Measurements from ENCODE around the gene MTAP. TPM values are rescaled to one million over a fixed set of nuclear protein-coding genes. Genes with fewer than 3 reads are reported as not detected.

The MTAP gene
- polyA plus RNA-seq, 5 donors: 26.0 to 44.0 (median 37.4) TPM

DNA sequence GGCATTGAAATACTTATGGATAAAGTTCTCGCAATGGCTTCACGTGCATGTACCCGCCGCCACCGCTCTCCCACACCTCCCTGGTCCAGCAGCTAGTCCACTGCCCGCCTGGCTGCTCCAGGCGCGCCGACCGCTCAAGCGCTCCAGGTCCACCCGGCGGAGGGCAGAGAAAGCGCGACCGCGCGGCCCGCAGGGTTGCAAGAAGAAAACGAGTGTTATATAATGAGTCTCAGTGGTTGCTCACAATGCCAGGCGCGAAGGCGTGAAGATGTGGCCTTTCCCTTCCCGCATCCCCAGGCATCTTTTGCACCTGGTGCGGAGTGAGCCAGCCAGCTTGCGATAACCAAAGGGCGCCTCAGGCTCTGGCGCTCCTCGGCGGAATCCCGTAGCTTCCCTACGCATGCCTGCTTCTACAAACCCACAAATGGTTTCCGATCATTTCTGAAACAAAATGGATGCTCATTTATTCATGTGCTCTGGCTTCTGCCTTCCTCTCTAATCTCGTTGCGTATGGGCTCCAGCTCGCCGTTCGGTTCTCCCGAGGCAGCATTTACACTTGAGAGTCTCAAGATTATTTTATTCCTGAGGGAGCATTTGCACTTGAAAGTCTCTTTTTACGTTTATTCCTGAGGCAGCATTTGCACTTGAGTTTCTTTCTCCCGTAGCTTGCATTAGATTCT is 166.0 kb downstream of the MTAP start:
- DNase-seq: no peak

GRCh38 chr9:21969011-21969940 is 166.8 kb downstream of the MTAP start:
- no peak for DNase-seq

- no peak for DNase-seq
Measured at GRCh38 chr9:21969951-21970799, 167.7 kb downstream of the MTAP start.

DNA sequence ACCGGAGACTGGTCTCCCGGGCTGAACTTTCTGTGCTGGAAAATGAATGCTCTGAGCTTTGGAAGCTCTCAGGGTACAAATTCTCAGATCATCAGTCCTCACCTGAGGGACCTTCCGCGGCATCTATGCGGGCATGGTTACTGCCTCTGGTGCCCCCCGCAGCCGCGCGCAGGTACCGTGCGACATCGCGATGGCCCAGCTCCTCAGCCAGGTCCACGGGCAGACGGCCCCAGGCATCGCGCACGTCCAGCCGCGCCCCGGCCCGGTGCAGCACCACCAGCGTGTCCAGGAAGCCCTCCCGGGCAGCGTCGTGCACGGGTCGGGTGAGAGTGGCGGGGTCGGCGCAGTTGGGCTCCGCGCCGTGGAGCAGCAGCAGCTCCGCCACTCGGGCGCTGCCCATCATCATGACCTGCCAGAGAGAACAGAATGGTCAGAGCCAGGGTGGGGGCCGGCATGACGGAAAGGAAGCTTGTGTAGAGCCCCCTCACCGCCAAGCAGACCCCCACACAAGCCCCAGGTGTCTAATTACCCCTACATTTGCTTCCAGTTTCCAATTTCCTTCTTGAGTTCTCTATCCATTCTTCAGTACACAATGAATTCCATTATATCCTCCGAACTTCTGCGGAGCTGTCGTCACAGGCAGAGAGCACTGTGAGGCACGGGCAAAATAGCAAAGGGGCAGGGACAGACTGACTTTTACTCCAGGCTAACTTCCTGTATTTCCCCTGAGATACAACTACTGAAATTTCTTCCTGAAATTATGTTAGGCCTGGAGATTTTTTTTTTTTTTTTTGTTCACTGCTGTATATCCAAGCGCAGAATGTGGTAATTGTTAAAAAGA is 168.6 kb downstream of the MTAP start:
- no peak for DNase-seq

- DNase-seq: no peak
Measured at GRCh38 chr9:21972361-21972760, 169.9 kb downstream of the MTAP start.

DNA sequence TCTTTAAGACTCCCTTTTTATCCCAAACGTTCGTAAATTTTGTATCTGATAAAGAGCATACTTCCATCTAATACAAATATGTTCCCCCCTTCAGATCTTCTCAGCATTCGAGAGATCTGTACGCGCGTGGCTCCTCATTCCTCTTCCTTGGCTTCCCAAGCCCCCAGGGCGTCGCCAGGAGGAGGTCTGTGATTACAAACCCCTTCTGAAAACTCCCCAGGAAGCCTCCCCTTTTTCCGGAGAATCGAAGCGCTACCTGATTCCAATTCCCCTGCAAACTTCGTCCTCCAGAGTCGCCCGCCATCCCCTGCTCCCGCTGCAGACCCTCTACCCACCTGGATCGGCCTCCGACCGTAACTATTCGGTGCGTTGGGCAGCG is 171.9 kb downstream of the MTAP start:
- DNase-seq: no peak

GRCh38 chr9:21974722-21975409 is 172.4 kb downstream of the MTAP start:
- DNase-seq: no peak

DNA sequence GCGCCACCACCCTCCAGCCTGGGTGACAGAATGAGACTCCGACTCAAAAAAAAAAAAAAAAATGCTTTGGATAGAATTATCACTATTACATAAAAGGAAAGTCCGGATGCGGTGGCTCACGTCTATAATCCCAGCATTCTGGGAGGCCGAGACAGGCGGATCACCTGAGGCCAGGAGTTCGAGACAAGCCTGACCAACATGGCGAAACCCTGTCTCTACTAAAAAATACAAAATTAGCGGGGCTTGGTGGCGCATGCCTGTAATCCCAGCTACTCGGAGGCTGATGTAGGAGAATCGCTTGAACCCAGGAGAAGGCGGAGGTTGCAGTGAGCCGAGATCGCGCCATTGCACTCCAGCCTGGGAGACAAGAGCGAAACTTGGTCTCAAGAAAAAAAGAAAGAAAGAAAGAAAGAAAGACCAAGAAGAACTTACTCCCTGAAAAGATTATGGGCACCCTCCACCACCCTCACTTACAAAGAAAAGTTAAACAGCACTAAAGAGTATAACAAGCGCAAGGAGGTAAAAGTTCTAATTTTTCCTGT is 174.0 kb downstream of the MTAP start:
- no peak for DNase-seq

- no peak for DNase-seq
Measured at GRCh38 chr9:21982391-21982790, 180.0 kb downstream of the MTAP start.

GRCh38 chr9:21982861-21983560 is 180.6 kb downstream of the MTAP start:
- no peak for DNase-seq

GRCh38 chr9:21983561-21983935 is 181.1 kb downstream of the MTAP start:
- no peak for DNase-seq

DNA sequence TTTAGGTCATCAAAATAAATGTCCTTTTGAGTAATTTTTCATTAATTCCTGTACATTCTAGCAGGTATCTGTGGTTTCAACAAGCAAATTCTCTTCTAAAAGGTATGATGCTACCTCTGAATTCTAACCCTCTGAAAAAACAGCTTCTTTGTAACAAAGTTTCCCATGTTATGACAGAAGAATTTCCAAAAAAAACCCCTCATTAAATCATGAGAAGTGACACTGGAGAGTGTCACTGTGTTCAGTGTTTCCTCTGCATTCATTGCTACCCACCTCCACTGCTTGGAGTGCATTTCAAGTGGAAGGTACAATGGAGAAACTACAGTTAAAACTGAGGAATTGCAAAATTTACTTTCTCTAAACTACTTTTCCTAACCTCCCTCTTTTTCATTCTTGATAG is 181.7 kb downstream of the MTAP start:
- no peak for DNase-seq

- DNase-seq: no peak
Measured at GRCh38 chr9:21985964-21986667, 183.7 kb downstream of the MTAP start.

Other genes starting within 250 kb of the MTAP start
- gene CDKN2A, start 191.8 kb downstream of the MTAP start, polyA plus RNA-seq (ENCODE audit: insufficient read depth in 1 of 5, insufficient read length in 5 of 5, low replicate concordance in 1 of 5): under 1 TPM in 4 of 5 donors, not detected in 1; 0.23 to 0.39 (median 0.35) TPM
- gene CDKN2B-AS1, start 192.2 kb downstream of the MTAP start, polyA plus RNA-seq (ENCODE audit: insufficient read depth in 1 of 5, insufficient read length in 5 of 5, low replicate concordance in 1 of 5): under 1 TPM in 4 of 5 donors, not detected in 1; 0.10 to 0.22 (median 0.20) TPM
- gene CDKN2B, start 206.7 kb downstream of the MTAP start, polyA plus RNA-seq (ENCODE audit: insufficient read depth in 1 of 5, insufficient read length in 5 of 5, low replicate concordance in 1 of 5): under 1 TPM; 0.10 to 0.25 (median 0.15) TPM